Panc1 (cell line): ENCODE results near the gene SPIB.

Experiments used
- POLR2AphosphoS5 ChIP-seq: IDR thresholded peaks from 2 replicates; pipeline ENCODE4 v1.6.1; 2012; ENCODE audit warnings: mild to moderate bottlenecking, low read depth, low read length, moderate library complexity
- TF ChIP-seq, protein P1 (sequence below): fragments of 450-650 bp; IDR thresholded peaks from 2 replicates; pipeline ENCODE4 v1.5.1; 2017; ENCODE audit warnings: mild to moderate bottlenecking

DNA sequence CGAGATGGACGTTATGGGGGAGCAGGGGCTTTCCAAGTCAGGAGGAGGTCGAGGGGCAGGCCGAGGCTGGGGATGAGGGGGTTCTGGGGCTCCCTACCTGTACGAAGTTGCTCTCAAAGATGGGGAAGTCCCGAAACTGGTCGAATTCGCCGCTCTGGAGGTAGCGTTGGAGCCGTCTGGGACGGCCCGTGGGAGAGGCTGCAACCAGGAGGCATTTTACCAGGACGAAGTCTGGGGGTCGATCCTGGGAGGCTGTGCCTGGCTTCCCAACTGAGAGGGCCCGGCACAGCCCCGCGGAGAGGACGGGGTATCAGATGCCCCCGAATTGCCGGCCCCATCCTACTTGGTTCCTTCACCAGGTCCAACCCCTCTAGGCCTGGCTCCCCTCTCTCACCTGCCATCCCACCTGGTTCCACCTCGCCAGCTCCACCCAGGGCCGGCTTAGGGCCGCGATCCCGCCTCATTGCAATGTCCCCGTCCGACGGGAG, 57.0 kb downstream of the SPIB start:
- TF ChIP-seq, protein P1, sequence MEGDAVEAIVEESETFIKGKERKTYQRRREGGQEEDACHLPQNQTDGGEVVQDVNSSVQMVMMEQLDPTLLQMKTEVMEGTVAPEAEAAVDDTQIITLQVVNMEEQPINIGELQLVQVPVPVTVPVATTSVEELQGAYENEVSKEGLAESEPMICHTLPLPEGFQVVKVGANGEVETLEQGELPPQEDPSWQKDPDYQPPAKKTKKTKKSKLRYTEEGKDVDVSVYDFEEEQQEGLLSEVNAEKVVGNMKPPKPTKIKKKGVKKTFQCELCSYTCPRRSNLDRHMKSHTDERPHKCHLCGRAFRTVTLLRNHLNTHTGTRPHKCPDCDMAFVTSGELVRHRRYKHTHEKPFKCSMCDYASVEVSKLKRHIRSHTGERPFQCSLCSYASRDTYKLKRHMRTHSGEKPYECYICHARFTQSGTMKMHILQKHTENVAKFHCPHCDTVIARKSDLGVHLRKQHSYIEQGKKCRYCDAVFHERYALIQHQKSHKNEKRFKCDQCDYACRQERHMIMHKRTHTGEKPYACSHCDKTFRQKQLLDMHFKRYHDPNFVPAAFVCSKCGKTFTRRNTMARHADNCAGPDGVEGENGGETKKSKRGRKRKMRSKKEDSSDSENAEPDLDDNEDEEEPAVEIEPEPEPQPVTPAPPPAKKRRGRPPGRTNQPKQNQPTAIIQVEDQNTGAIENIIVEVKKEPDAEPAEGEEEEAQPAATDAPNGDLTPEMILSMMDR: no peak
- TF ChIP-seq POLR2AphosphoS5: no peak
